WERI-Rb-1 (cell line): ENCODE results near the gene ADCY10.

Source experiments
- DNase-seq: peaks from one replicate; pipeline ENCODE4 v3.0.0-alpha.2; 2020
- H3K27ac ChIP-seq: fragments of 250-450 bp; sonication (Bioruptor Pico); 2 replicates; pipeline ENCODE4 v1.5.1; 2020; ENCODE audit warnings: mild to moderate bottlenecking, moderate library complexity
- H3K27me3 ChIP-seq: fragments of 250-450 bp; sonication (Bioruptor Pico); 2 replicates; pipeline ENCODE4 v1.5.1; 2021; ENCODE audit warnings: mild to moderate bottlenecking, low read depth, moderate library complexity; ENCODE audit not compliant: insufficient read depth, severe bottlenecking
- H3K36me3 ChIP-seq: fragments of 250-450 bp; sonication (Bioruptor Pico); 2 replicates; pipeline ENCODE4 v1.5.1; 2020; ENCODE audit warnings: mild to moderate bottlenecking, moderate library complexity
- H3K4me3 ChIP-seq: 2 replicates; pipeline ENCODE4 v1.5.1; 2011; ENCODE audit warnings: low read depth, mild to moderate bottlenecking, control low read depth, low read length
- H3K9me3 ChIP-seq: fragments of 250-450 bp; sonication (Bioruptor Pico); 2 replicates; pipeline ENCODE4 v1.5.1; 2021; ENCODE audit warnings: mild to moderate bottlenecking, moderate library complexity; ENCODE audit not compliant: severe bottlenecking
- TF ChIP-seq, protein P1 (sequence below): IDR thresholded peaks from 2 replicates; pipeline ENCODE4 v1.5.1; 2011; ENCODE audit warnings: low read depth, mild to moderate bottlenecking, control low read depth, inconsistent platforms, low read length

ADCY10 gene

DNA sequence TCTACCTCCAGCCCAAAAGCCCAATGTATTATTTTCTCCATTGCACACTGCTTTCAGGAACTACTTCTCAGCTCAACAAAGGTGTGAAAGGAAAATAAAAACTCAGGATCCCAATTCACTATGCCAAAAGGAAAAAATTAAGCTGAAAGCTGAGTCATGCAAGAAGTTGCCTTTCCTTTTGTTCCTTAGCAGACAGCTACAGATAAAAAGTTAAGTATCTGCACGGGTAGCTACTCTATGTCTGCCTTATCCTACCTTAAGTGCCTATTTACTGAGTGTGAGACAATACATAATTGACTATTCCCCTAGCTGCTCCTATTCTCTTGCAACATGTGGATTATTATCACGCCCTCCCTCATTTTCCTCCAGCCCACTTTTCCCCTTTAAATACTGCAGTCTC lies 84.1 kb downstream of the ADCY10 start:
- TF ChIP-seq, protein P1, sequence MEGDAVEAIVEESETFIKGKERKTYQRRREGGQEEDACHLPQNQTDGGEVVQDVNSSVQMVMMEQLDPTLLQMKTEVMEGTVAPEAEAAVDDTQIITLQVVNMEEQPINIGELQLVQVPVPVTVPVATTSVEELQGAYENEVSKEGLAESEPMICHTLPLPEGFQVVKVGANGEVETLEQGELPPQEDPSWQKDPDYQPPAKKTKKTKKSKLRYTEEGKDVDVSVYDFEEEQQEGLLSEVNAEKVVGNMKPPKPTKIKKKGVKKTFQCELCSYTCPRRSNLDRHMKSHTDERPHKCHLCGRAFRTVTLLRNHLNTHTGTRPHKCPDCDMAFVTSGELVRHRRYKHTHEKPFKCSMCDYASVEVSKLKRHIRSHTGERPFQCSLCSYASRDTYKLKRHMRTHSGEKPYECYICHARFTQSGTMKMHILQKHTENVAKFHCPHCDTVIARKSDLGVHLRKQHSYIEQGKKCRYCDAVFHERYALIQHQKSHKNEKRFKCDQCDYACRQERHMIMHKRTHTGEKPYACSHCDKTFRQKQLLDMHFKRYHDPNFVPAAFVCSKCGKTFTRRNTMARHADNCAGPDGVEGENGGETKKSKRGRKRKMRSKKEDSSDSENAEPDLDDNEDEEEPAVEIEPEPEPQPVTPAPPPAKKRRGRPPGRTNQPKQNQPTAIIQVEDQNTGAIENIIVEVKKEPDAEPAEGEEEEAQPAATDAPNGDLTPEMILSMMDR, result no peak
- Histone ChIP-seq H3K36me3 (no peaks in the 10 kb centered on the region), H3K27ac (no peak overlapping the region), H3K27me3 (no peaks in the 10 kb centered on the region), H3K9me3 (no peaks in the 10 kb centered on the region), H3K4me3 (no peak overlapping the region)
- DNase-seq, result no peak

DNA sequence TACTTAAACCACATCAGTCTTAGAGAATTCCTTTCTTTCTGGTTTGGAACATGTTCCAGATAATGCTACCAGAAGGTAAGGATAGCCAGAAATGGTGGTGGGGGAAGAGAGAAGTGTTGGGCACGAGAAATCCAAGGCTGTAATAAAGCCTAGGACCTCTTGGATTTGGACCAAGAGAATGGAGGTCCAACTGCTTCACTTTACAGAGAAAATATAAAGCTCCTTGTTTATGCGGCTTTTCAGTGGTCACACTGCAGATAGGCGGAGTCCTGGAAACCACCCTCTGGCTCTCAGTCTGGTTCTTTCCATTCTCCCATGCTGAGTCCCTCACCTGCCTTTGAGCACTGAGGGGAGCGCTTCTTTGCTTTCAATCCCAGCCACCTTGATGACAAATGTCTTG lies 87.8 kb downstream of the ADCY10 start:
- no peak overlapping the region for H3K27ac ChIP-seq
- no peaks in the 10 kb centered on the region for H3K9me3 ChIP-seq
- H3K4me3 ChIP-seq, result no peak overlapping the region
- TF ChIP-seq, protein P1, result no peak
- no peaks in the 10 kb centered on the region for H3K27me3 ChIP-seq
- no peak for DNase-seq
- H3K36me3 ChIP-seq, result no peaks in the 10 kb centered on the region

DNA sequence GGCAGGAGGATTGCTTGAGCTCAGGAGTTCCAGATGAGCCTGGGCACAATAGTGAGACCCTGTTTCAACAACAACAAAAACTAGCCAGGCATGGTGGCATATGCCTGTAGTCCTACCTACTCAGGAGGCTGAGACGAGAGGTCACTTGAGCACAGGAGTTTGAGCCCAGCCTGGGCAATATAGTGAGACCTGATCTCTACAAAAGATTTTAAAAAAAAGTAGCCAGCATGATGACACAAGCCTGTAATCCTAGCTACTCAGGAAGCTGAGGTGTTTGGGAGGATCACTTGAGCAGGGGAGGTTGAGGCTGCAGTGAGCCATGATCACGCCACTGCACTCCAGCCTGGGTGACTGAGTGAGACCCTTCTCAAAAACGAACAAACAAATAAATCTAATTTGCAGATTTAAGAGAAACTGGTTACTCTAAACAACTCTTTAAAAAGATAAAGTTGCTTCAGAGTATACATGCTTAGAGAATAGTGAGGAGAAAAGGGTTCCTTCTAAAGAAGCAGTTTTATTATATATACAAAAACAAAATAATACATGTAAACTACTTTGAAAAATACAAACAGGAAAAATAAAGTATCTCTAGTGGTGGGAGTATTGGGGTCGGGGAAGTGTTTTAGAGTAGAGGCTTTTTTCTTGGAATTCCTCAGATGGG lies 88.4 kb downstream of the ADCY10 start:
- H3K4me3 ChIP-seq, result no peak overlapping the region
- TF ChIP-seq, protein P1, result no peak
- no peak for DNase-seq

DNA sequence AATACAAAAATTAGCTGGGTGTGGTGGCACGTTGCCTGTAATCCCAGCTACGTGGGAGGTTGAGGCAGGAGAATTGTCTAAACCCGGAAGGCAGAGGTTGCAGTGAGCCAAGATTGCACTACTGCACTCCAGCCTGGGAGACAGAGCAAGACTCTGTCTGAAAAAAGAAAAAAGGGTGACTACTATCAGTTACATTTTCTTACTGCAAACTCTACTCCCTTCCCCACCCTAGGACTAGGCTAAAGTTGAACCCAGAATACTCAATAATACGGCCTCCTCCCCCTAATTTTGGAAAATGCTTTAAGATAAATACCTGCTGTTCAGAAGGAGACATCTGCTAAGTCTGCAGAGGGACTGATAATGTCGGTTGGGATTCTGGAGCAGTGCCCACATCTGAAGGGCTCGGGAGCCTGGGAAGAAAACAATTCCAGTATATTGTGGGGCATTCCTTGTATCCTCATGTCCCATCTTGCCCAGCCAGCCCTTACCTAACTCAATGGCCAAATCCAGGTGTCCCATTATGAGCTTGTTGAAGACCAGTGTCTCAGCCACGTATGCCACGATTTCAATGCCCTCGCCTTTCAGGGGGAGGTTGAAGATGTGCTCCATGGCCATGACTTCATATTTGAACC lies 89.7 kb downstream of the ADCY10 start:
- Histone ChIP-seq H3K9me3 (no peaks in the 10 kb centered on the region), H3K27me3 (no peaks in the 10 kb centered on the region), H3K4me3 (no peak overlapping the region), H3K27ac (no peak overlapping the region), H3K36me3 (no peaks in the 10 kb centered on the region)
- DNase-seq, result no peak
- TF ChIP-seq, protein P1, result no peak

More for the DNA sequence above, 88.4 kb downstream of the ADCY10 start:
- Histone ChIP-seq H3K27me3 (no peaks in the 10 kb centered on the region), H3K36me3 (no peaks in the 10 kb centered on the region), H3K9me3 (no peaks in the 10 kb centered on the region), H3K27ac (no peak overlapping the region)

DNA sequence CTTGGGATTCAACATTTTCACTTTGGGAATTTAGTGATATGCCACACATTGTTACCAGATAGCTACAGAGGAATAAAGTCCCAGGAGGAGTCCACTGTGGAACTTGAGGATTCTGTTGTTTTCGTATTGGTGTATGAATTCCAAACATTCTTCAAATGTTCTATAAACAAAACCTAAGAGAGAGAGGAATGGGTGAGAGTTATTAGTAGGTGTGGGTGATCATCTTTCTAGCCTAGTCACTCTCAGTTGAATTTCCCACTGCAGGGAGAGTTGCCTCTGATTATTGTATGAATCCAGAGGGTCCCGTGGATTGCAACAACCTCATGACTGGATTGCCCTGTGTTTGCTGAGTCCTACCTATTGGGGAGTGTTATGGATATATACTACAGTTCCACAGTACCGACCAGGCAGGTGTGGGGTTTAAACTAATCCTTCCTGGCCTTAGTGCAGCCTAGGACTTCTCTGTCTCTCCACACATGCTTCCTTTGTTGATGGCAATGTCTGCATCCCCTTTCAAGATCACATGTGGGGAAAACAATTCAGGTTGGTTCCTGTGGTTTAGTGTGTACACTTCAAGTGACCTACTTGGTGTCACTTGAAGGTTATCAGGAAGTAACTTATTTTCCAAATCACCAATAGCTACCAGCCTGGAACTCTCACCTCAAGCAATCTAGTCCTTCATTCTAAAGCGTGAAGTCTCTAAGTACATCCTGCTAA lies 91.8 kb downstream of the ADCY10 start:
- Histone ChIP-seq H3K4me3 (no peak overlapping the region), H3K27me3 (no peaks in the 10 kb centered on the region), H3K36me3 (no peaks in the 10 kb centered on the region), H3K9me3 (no peaks in the 10 kb centered on the region), H3K27ac (no peak overlapping the region)
- TF ChIP-seq, protein P1, result no peak
- no peak for DNase-seq
